Lower leg skin (tissue), 4 donors: ENCODE data around the gene AKNAD1. TPM values are rescaled to one million over a fixed set of nuclear protein-coding genes. Genes with fewer than 3 reads are reported as not detected.

Experiments used
- DNase-seq, 2 donors: peaks; one replicate each; pipeline ENCODE4 v3.0.0-alpha.2; 2019; ENCODE audit warnings: low spot score in 2 of 2
- H3K4me3 ChIP-seq: fragments of 200-600 bp; sonication (generic); 2 replicates; pipeline ENCODE4 v1.5.1; 2017; ENCODE audit warnings: mild to moderate bottlenecking, low read depth; ENCODE audit not compliant: poor library complexity, severe bottlenecking
- POLR2A ChIP-seq, 2 donors: fragments of 450-650 bp; IDR thresholded peaks; one replicate each; pipeline ENCODE4 v1.6.1; 2016 to 2017; ENCODE audit warnings: antibody characterized with exemption in 2 of 2, mild to moderate bottlenecking in 1 of 2, moderate library complexity in 1 of 2
- WGBS, 2 donors: methylation state at CpG; one replicate each; pipeline ENCODE4 v1.1.5; 2018; 5-methylcytosine and 5-hydroxymethylcytosine counted together
- intact Hi-C: fragments of 100-400 bp; cut with DNase I; formaldehyde crosslinking; loops from one replicate; pipeline ENCODE4 v1.15.0; 2023; ENCODE audit warnings: low total_unique reads
- total RNA-seq, 4 donors: library from RNA; depleted of rRNA; stranded (reverse); fragments of >200 nt; gene quantifications; one replicate each; pipeline ENCODE4 v1.1.0, GENCODE V29; 2016
- TF ChIP-seq, protein P1 (sequence below), 3 donors: fragments of 450-650 bp; IDR thresholded peaks; one replicate each; pipeline ENCODE4 v1.5.1; 2016; ENCODE audit warnings: antibody characterized with exemption in 3 of 3, mild to moderate bottlenecking in 3 of 3, moderate library complexity in 2 of 3

The AKNAD1 gene
- total RNA-seq, 4 donors from 2014 or later: 2.8 to 5.5 (median 3.5) TPM

DNA sequence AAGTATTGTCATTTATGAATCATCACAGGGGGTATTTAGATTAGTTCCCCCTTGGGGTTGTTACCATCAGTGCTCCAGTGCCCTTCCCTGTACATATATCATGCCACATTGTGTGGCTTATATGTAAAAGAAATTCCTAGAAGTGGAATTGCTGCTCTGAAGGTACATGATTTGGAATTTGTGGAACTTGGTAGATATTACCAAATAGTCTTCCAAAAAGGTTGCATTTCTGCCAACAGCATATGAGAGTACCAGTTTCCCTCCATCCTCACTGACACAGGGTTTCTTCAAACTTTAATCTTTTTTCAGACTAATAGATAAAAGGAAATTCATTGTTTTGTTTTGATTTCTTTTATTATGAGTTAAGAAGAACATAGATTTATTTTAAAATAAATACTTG, 41.3 kb downstream of the AKNAD1 start:
- TF ChIP-seq, protein P1, sequence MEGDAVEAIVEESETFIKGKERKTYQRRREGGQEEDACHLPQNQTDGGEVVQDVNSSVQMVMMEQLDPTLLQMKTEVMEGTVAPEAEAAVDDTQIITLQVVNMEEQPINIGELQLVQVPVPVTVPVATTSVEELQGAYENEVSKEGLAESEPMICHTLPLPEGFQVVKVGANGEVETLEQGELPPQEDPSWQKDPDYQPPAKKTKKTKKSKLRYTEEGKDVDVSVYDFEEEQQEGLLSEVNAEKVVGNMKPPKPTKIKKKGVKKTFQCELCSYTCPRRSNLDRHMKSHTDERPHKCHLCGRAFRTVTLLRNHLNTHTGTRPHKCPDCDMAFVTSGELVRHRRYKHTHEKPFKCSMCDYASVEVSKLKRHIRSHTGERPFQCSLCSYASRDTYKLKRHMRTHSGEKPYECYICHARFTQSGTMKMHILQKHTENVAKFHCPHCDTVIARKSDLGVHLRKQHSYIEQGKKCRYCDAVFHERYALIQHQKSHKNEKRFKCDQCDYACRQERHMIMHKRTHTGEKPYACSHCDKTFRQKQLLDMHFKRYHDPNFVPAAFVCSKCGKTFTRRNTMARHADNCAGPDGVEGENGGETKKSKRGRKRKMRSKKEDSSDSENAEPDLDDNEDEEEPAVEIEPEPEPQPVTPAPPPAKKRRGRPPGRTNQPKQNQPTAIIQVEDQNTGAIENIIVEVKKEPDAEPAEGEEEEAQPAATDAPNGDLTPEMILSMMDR (IDR thresholded peaks at IDR 0.05): no peak
- TF ChIP-seq POLR2A (IDR thresholded peaks at IDR 0.05): no peak
- no peak for DNase-seq
- no peak overlapping the region for H3K4me3 ChIP-seq
- intact Hi-C loops: no loop called here

DNA sequence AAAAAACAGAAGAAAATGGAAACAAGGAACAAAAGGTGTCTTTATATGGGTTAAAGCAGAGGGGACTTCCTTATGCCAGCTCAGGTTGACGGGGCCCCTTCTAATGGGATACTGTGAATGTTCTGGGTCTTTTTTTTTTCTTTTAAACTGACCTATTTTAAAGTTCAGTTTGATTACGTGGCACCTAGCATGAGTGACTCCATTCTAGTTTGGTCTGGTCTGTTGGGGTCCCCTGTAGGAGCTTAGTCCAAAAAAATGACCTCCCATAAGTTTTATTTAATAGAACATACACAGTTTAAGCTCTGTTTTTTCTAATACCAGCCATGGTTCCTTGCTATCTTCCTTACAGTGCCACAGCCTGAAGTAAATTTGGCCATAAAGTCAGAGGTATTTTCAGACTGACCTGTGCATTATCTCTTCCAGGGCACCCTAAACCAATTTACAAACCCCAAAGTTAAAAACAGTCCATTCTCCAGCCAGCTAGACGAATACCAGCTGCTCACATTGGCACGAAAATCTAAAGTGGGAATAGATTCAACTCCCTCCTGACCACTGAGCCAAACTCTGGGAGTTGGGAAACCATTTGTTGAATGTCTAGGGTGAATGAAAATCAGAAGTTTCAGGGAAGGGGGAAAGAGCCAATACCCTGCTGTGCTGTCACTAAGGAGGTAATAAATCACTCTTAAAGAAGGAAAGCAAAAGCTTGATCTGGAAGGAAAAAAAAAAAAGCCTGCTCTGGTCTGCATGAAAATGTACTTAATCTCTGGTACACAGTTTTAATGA, 42.4 kb downstream of the AKNAD1 start:
- no peak for DNase-seq
- 41 to 50% methylated on average over 4 of the region's 4 CpGs for WGBS, 2 donors
- intact Hi-C loops: no loop called here
- no peak overlapping the region for H3K4me3 ChIP-seq
- TF ChIP-seq POLR2A (IDR thresholded peaks at IDR 0.05): no peak

DNA sequence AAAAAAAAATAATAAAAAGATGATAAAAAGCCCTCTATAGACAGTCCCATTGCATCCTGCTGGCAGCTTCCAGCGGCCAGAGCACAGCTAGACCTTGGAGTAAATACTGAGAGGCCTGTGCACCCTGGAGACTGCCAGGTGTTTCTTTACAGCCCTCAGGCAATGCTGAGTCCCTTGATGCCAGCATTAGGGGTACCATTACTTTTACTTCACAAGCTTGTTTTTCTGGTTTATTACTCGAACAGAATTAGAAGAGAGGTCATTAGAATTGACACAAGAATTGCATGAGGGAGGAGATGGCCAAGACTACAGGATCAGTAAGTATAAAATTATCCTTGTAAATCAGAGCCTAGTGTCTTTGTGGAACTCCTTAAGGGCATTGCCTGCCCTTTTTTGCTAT, 43.6 kb downstream of the AKNAD1 start:
- no peak for TF ChIP-seq POLR2A (IDR thresholded peaks at IDR 0.05)
- TF ChIP-seq, protein P1 (IDR thresholded peaks at IDR 0.05): no peak
- H3K4me3 ChIP-seq: no peak overlapping the region
- intact Hi-C loops: no loop called here
- WGBS, 2 donors: 69 to 78% methylated on average over 2 of the region's 2 CpGs
- no peak for DNase-seq

DNA sequence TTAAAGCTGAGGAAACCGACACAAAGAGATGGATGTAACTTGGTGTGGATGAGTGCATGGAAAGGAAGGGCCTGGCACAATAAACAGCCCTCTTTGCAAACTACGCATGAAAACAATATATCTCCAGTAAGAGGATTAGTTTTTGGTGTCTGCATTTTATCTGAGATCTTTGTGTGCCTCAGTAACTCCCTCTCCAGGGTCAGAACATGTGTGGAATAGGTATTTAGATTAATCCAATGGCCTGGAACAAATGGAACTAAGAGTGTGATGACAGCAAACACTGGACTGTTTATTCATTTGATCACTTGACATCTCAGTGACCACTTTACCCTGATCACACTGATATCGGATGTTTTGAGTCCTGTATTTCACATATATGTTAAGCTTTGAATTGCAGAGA, 45.3 kb downstream of the AKNAD1 start:
- no peak for DNase-seq
- intact Hi-C loops: no loop called here
- H3K4me3 ChIP-seq: no peak overlapping the region
- no peak for TF ChIP-seq POLR2A (IDR thresholded peaks at IDR 0.05)
- TF ChIP-seq, protein P1 (IDR thresholded peaks at IDR 0.05): no peak
- 94 to 97% methylated on average over 3 of the region's 3 CpGs for WGBS, 2 donors

GRCh38 chr1:108808438-108808837, 48.5 kb downstream of the AKNAD1 start:
- no peak for DNase-seq
- no peak overlapping the region for H3K4me3 ChIP-seq
- TF ChIP-seq, protein P1 (IDR thresholded peaks at IDR 0.05): no peak
- no peak for TF ChIP-seq POLR2A (IDR thresholded peaks at IDR 0.05)
- intact Hi-C loops: no loop called here
- 85 to 95% methylated on average over 4 of the region's 4 CpGs for WGBS, 2 donors

DNA sequence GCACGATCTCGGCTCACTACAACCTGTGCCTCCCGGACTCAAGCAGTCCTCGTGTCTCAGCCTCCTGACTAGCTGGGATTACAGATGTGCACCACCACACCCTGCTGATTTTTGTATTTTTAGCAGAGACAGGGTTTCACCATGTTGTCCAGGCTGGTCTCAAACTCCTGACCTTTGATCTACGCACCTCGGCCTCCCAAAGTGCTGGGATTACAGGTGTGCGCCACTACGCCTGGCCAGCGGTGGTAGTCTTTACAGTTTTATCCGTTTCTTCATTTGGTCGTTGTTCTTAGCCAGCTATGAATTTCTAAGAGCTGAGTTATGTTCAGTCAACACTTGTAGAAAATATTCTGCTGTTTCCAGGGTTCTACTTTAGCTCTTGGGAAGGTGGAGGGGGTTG, 53.3 kb downstream of the AKNAD1 start:
- 93 to 95% methylated on average over 11 of the region's 11 CpGs for WGBS, 2 donors
- TF ChIP-seq, protein P1 (IDR thresholded peaks at IDR 0.05): no peak
- no peak for TF ChIP-seq POLR2A (IDR thresholded peaks at IDR 0.05)
- no peak for DNase-seq
- H3K4me3 ChIP-seq: no peak overlapping the region
- intact Hi-C loops: no loop called here
